Fibroblast of peridontal ligament (primary cell): ENCODE measurements around the gene GOLGA5.
A peak's percentile ranks its signal among the peaks of the same experiment; 100 is the strongest.
"Not testable (repeated sequence)": the region's sequence is repeated elsewhere in the genome, so short reads cannot be mapped to it uniquely, and the experiment has no call there.

Experiments used
- DNase-seq: peaks from one replicate; pipeline ENCODE4 v3.0.0-alpha.2; 2010; ENCODE audit errors: extremely low read depth

The GOLGA5 gene

DNA sequence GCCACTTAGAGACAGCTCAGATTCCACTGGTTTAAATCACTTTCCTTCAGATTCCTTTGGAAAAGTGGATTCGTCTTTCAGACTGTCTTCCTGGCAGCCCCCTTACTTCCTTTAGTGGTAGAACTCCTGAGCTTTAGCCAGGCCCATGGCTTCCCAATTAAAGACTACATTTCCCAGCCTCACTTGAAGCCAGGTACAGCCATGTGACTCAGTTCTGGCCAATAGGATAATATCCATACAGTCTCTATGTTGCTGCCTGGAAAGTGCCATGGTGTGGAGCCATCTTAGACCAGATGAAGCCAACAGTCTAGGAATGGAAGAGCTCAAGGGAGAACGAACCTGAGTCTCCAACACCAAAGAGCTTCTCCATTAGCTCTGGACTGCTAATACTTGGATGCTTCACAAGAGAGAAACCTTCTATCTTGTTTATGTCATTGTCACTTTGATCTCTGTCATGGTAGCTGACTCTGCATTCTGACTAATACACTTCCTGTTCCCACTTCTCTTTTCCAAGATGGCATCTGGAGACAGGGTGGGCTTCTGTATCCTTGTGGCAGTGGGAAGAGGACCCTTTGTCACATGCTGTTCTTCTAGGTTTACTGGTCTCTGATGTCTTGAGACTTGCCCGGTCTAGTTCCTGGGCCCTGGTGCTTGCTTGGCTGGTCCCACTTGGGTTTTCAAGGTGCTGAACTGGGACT is 15.1 kb upstream of the GOLGA5 start:
- not testable (repeated sequence) for DNase-seq

DNA sequence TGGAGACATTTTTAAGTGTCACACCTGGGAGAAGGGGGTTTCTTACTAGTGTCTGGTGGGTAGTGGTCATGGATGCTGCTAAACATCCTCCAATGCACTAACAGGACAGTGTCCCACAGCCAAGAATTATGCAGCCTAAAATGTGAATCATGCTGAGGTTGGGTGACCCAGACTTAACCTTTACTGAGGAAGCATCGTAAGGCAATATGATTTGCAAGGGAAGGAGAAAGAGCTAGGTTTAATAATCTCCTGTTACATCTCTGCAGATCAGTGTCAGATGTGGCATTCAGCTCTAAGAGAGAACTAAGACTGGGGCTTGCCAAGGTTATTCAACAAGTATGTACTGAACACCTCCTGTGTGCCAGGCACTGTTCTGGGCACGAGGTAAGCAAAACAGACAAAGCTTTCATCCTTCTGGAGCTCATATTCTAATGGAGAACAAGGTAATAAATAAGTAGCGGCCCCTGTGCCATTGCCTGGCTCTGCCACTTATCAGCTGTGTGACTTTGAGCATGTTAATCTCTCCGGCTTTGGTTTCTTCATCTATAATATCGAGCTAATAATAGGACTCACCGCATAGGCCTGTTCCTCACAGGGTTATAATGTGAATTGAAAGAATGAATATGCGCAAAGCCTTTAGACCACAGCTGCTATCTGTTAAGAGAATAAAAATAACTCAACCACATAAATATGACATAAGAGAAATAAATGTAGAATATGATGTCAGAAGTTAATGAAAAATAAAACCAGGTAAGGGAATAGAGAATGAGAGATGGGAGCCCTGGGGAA is 13.5 kb upstream of the GOLGA5 start:
- peak; percentile 67 for DNase-seq

DNA sequence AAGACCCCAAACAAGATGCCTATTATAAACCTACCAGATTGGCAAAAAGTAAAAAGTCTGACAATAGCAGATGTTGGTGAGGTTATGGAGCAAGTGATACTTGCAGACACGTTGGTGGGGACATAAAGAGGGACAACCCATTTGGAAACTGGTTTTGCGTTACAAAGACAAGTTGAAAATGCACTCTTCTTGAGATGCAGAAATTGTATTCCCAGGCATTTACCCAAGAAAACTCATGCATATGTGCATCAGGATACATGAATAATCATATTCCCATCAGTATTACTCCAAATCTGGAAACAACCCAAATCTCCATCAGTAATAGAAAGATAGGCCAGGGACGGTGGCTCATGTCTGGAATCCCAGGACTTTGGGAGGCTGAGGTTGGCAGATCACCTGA is 12.8 kb upstream of the GOLGA5 start:
- DNase-seq: no peak

DNA sequence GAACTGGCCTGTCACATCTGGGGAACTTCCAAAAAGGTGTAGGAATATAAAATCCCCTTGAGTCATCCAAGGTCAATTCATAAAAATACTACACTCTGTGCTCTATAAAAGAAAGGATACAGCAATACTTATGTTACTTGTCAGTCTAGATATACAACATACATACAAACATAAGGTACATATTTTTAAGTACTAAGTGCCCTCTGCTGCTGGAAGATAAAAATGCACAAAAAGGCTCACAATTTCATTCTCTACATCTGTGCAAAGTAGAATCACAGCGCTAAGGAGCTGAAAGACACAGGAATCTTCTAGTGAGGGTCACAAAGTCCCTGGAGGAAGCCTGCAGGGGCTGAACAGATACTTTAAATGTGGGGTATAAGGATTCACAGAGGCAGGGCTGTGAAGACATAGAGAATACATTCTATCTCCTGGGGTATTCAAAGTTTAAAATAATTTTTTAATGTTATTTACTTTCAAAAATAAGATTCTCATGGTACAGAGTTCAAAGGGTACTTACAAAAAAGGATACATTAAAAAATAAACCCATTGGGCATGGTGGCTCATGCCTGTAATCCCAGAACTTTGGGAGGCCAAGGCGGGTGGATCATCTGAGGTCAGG is 10.2 kb upstream of the GOLGA5 start:
- DNase-seq: peak; percentile 84

DNA sequence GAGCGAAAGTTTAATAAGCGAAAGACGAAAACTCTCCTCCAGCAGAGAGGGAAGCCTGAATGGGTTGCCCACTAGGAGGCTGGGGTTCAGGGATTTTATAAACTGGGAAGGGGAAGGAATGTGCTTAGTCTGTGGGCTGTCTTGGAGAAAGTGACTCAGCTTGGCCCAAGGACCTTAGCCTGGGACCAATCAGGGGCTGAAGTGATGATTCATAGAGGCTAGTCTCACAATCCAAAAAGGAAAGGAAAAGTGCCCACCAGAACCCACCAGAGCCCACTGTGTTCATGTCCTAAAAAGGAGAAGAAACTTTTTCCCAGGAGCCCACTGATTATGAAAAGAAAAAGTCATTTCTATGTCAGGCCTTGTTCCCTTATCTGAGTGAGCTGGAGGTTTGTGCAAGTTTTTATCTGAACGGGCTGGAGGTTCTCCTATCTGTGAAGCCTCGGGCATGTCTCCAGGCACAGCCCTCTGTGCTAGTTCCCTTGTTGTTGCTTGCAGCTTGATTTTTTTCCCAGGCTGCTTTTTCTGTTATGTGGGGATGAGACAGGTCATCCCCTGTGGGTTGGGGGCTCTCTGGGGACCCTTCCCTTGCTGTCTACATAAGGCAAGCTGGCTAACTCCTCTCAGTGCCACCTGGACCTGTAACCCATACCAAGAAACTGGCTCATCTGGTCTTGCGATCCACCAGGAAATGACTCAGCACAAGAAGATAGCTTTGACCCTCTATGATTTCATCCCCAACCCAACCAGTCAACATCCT is 8.3 kb upstream of the GOLGA5 start:
- DNase-seq: peak; percentile 91

DNA sequence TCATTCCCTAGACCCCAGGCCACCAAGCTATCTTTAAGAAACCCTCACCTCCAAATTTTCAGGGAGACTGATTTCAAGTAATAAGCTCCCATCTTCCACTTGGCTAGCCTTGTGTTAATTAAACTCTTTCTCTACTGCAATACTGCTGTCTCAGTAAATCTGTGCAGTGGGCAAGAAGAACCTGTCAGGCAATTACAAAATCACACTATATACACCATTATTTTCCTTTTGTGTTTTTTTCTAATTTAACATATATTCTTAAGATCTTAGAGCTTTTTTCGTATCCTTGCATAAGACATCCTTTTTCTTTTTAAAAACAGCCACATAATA is 7.7 kb upstream of the GOLGA5 start:
- DNase-seq: no peak

DNA sequence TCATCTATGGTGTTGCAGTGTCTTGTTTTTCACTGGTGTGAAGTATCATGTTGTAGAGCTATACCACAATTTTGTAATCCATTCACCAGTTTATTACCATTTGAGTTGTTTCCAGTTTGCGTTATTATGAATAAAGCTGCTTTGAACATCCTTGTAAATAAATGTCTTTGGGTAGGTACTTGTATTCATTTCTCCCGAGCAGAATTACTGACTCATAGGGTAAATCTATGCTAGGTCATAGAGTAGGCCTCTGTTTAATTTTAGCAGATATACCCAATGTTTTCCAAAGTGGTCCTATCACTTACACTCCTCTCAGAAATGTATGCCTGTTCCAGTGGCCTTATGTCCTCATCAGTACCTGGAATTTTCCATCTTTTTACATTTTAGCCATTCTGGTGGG is 6.6 kb upstream of the GOLGA5 start:
- DNase-seq: no peak

DNA sequence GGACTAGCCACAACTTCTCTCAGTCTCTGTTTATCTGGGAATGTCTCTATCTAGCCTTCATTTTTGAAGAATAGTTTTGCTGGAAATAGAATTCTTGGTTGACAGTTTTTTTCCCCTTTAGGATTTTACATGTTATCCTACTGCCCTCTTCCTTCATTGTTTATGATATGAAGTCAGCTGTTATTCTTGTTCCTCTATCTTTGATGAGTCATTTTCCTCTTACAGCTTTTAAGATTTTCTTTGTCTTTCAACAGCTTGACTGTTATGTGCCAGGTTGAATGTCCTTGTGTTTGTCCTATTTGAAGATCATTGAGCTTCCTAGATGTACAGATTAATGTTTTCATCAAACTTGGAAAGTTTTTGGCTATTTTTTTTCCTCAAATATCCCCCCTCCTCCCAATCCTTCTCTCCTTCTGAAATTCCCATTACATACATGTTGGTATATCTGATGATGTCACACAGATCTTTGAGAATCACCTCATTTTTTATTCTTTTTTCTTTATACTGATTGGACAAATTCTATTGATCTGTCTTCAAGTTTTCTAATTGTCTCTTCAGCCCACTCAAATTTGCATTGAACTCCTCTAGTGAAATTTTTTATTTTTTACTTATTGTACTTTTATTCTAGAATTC is 4.5 kb upstream of the GOLGA5 start:
- DNase-seq: no peak

DNA sequence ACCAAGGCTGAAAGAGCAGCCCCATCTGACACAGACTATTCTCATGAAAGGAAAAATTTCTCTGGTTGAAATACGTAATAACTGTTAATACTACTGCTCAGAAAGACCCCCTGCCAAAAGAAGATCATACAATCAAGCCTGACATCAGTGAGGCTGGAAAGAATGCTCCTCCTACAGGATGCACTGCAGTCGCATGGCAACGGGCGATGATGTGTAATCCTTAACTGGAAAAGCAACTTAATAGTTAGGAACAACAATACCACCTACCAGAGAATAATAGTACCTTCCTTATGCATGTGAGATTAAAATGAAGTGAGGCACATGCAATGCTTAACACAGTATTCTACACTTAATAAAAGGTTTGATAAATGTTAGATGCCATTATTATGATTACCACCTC is 1.2 kb upstream of the GOLGA5 start:
- DNase-seq: no peak

DNA sequence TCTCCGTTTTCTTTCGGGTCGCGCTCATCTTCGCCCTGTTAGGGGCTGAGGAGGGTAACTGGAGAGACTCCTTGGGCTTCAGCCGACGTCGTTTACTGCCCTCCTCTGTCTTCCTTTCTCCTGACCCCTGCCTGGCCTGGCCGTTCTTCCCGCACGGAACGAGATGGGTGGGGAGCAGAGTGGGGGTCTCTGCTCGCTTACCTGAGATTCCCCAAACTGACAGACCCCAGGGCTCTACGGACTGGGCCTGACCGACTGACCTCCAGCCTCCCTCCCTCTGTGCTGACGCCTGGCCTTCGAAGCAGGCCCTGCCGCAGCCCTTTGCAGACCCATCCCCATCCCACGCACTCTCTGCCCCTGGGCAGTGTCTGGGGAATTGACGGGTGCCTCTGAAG is 439 bp downstream of the GOLGA5 start:
- DNase-seq: no peak

DNA sequence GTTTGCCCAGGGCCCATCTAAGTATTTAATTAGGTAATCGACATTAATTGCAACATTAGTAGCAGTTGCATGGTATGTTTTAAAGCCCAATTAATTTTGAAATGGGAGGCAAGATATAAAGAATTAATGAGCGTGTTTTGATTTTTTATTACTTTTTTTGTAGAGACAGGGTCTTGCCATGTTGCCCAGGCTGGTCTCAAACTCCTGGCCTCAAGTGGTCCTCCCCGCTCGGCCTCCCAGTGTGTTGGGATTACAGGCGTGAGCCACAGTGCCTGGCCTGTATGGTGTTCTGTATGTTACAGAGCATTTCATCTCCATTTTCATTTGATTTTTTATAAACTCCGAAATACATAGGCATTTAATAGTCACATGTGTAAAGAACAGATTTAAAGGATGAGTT is 856 bp downstream of the GOLGA5 start:
- DNase-seq: no peak

DNA sequence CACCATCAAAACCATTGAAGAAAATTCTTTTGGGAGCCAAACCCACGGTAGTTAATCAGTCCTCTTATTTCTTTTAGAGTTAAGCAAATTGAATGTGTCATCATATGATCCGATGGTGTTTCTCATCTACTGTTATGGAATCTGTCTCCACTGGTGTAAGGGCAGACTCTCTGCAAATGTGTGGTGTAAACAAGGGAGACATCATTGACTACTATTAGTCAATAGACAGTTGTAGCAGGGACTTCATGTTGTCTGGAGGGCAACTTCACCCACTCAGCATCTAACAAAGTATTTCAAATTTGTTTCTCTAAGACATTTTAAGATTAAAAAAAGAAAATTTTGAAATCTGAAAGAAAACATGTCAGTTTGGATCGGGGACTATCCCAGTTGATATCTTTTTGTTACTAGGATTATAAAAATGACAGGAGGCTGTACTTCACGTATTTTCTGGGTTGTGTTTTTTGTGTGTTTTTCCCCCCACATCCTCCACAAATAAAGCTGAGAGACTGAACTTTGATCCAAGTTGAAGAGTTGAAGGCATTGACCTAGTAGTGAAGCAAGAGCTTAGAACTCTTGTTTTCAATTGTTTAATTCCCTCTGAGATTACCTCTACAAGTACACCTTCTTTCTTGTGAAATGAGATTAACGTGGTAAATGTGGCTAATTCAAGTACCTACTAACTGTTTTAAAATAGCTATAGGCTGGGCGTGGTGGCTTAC is 4.0 kb downstream of the GOLGA5 start:
- DNase-seq: no peak

DNA sequence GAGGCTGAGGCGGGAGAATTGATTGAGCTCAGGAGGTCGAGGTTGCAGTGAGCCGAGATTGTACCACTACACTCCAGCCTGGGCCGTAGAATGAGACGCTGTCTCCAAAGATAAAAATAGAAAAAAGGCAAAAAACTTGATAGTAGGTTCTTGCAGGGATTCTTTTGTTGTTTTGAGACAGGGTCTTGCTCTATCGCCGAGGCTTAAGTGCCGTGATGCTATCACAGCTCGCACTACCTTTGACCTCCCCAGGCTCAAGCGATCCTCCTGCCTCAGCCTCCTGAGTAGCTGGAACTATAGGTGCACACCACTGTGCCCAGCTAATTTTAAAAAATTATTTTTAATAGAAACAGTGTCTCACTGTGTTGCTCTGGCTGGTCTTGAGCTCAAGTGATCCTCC is 4.7 kb downstream of the GOLGA5 start:
- no peak for DNase-seq

DNA sequence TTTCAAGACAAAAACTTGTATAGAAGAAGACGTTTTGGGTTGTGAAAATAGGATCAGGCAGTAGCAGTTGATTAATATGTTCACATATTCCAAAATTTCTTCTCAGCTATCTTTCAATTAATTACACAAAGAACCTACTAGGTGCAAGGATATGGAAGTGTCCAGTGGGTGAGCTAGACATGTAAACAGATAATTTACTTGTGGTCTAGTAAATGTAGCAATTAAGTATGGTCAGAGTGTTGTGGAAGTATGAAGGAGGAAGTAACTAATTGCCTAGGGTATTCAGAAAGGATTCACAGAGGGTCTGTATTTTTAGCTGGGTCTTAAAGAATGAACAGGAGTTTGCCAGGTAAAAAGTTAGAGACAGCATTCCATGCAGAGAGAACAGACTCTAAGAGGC is 5.9 kb downstream of the GOLGA5 start:
- no peak for DNase-seq

DNA sequence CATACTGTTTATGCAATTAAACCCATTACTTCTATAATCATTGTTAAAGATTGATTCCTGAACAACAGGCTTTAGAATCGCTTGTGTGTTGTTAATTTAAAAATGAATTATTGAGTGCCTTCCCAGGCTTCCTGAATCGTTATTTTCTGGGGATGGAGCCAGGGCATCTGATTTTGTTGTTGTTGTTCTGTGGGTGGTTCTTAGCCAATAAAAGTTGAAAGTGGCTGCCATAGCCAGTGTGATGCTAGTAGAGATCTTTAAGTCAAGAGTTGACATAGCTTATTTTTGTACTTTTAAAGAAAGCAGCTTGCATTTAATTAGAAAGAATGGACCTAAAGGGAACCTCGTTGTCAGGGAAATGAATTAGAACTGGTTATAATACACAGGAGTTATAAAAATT is 6.4 kb downstream of the GOLGA5 start:
- no peak for DNase-seq

DNA sequence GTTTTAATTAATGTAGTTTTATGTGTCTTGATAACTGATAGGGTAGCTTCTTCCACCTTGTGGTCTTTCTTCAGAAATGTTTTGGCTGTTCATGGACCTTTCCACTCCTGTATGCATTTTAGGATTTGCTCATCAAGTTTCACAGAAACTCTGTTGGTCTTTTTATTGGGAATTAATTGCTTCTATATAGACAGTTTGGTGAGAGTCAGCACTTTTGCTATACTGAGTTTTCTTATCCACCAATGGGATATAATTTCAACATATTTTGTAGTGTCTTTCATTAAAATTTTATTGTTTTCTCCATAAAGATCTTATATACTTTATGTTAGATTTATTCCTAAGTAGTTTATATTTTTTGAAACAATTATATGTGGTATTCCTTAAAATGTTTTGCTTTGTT is 7.8 kb downstream of the GOLGA5 start:
- DNase-seq: no peak

DNA sequence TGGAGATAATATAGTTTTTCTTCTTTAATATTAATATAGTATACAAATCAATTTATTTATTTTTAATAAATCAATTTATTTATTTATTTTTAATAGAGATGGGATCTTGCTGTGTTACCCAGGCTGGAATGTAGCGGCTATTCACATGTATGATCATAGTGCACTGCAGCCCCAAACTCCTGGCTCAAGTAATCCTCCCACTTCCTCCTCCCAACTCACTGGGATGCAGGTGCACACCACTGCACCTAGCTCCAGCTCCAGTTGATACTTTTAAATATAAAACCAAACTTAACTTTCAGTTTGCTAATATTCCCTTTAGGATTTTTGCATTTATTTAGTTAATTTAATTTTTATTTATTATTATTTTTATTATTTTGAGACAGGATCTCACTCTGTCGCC is 8.6 kb downstream of the GOLGA5 start:
- no peak for DNase-seq

DNA sequence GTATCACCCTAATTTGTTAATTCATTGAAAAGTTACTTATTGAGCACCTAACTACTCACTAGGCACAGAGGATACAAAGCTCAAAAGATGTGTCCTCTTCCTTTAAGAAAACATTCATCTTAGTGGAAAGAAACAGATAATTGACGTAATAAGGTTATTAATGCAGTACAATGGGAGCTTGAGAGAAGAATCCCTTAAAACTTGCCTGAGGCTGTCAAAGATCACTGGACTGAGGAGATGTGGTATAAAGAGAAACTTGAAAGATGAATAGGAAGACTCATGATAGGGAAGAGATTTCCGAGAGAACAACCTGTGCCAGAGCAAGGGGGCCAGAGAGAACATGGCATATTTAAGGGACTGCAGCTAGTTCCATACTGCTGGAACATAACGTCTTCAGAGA is 19.1 kb downstream of the GOLGA5 start:
- no peak for DNase-seq

DNA sequence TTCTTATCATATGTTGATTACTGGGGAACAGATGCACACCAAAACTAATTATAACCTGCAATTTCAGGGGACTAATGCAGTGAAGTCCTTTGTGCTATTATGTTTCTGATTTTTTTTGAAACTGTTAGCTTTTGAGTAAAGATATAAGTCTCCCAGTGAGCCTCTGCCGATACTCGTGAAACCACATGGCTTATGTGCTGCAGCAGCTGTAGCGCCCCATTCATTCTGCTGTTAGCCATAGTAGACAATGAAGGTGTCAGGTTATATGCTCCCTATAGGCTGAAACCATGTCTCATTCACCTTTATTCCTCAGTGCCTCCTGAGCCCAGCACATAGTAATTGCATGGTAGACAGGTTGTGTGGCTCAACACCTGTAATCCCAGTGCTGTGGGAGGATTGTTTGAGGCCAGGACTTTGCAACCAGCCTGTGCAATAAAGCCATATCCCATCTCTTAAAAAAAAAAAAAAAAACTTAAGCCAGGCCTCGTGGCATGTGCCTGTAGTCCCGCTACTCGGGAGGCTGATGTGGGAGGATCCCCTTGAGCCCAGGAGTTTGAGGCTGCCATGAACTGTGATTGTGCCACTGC is 25.0 kb downstream of the GOLGA5 start:
- no peak for DNase-seq

DNA sequence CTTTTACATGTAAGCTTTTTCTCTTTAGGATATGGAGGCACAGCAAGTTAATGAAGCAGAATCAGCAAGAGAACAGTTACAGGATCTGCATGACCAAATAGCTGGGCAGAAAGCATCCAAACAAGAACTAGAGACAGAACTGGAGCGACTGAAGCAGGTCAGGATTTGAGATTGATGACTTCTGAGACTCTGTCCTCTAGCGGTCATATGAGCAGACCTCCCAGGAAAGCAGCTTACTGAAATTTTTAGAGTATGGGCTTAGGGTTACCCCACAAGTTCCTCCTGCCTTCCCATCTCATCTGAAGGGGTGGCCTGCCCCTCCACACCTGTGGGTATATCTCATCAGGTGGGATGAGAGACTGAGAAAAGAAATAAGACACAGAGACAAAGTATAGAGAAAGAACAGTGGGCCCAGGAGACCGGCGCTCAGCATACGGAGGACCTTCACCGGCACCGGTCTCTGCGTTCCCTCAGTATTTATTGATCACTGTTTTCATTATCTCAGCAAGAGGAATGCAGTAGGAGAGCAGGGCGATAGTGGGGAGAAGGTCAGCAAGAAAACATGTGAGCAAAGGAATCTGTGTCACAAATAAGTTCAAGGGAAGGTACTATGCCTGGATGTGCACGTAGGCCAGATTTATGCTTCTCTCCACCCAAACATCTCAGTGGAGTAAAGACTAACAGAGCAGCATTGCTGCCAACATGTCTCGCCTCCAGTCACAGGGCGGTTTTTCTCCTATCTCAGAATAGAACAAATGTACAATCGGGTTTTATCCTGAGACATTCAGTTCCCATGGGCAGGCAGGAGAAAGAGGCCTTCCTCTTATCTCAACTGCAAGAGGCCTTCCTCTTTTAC is 25.8 kb downstream of the GOLGA5 start:
- not testable (repeated sequence) for DNase-seq
